Calu3 (cell line): ENCODE measurements around the gene LRRK1. TPM values are rescaled to one million over a fixed set of nuclear protein-coding genes. Genes with fewer than 3 reads are reported as not detected.

Experiments used
- BruUV-seq: library from RNA; stranded (reverse); fragments of 400-500 nt; replicated peaks from 2 replicates; lab custom pipeline; 2021; lab: Mats Ljungman, UMichigan
- CTCF ChIA-PET: fragments of 300-600 bp; sonication (Branson Sonifier 250); formaldehyde crosslinking; loops from one replicate; lab custom pipeline; 2022; ENCODE audit warnings: antibody characterized with exemption; lab: Charles Lee
- DNase-seq: peaks from one replicate; pipeline ENCODE4 v3.0.0; 2022
- H3K27ac Mint-ChIP-seq: one replicate; pipeline ENCODE4 v1.8.0; 2022; ENCODE audit warnings: mixed read lengths; ENCODE audit not compliant: unreplicated experiment
- H3K27me3 Mint-ChIP-seq: one replicate; pipeline ENCODE4 v1.8.0; 2022; ENCODE audit warnings: mixed read lengths; ENCODE audit not compliant: unreplicated experiment
- H3K36me3 Mint-ChIP-seq: one replicate; pipeline ENCODE4 v1.8.0; 2022; ENCODE audit warnings: mild to moderate bottlenecking, moderate library complexity, mixed read lengths; ENCODE audit not compliant: insufficient read depth, unreplicated experiment
- H3K4me1 Mint-ChIP-seq: one replicate; pipeline ENCODE4 v1.8.0; 2022; ENCODE audit warnings: mild to moderate bottlenecking, low read depth, mixed read lengths; ENCODE audit not compliant: unreplicated experiment
- H3K4me3 Mint-ChIP-seq: one replicate; pipeline ENCODE4 v1.8.0; 2022; ENCODE audit warnings: mild to moderate bottlenecking, low read depth, moderate library complexity, mixed read lengths; ENCODE audit not compliant: unreplicated experiment
- H3K9me3 Mint-ChIP-seq: one replicate; pipeline ENCODE4 v1.8.0; 2022; ENCODE audit warnings: low read depth, mixed read lengths; ENCODE audit not compliant: unreplicated experiment
- intact Hi-C: fragments of 100-400 bp; cut with micrococcal nuclease; formaldehyde crosslinking; loops from one replicate; pipeline ENCODE4 v1.10.0; 2022; ENCODE audit not compliant: unreplicated experiment
- total RNA-seq: library from RNA; stranded (reverse); gene quantifications from 2 replicates; pipeline ENCODE4 v1.2.3, GENCODE V29; 2022
- TF ChIP-seq, protein P1 (sequence below): fragments of 200-600 bp; IDR thresholded peaks from one replicate; pipeline ENCODE4 v1.8.0; 2022; ENCODE audit warnings: antibody characterized with exemption; ENCODE audit not compliant: unreplicated experiment

Gene LRRK1
- total RNA-seq, 1 experiment from 2014 or later: 21.3 TPM

DNA sequence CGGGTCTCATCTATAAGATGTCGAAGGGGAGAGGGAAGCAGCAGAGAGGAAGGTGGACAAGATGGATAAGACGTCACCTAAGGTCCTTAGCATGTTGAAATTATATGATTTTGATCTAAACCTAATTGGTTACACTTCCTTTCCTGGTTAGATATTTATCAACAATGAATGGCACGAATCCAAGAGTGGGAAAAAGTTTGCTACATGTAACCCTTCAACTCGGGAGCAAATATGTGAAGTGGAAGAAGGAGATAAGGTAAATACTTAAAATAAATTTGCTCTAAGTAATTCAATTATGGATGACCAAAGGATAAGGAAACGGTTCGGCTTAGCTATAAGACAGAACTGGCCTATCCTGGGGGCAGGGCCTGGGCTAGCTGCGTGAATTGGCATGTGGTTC, 34.0 kb upstream of the LRRK1 start:
- H3K27me3 Mint-ChIP-seq: no peaks in the 10 kb centered on the region
- BruUV-seq: no TSS peak
- H3K4me1 Mint-ChIP-seq: peaks cover 50% of the 10 kb centered on the region
- no peak for DNase-seq
- intact Hi-C loops: loop anchor here (2.0 kb wide), 1 partner anchor 172 kb away; no protein-coding TSS in a partner anchor
- H3K4me3 Mint-ChIP-seq: peak overlapping the region; percentile 79
- H3K9me3 Mint-ChIP-seq: no peaks in the 10 kb centered on the region
- peak overlapping the region; percentile 72 for H3K27ac Mint-ChIP-seq
- TF ChIP-seq, protein P1, sequence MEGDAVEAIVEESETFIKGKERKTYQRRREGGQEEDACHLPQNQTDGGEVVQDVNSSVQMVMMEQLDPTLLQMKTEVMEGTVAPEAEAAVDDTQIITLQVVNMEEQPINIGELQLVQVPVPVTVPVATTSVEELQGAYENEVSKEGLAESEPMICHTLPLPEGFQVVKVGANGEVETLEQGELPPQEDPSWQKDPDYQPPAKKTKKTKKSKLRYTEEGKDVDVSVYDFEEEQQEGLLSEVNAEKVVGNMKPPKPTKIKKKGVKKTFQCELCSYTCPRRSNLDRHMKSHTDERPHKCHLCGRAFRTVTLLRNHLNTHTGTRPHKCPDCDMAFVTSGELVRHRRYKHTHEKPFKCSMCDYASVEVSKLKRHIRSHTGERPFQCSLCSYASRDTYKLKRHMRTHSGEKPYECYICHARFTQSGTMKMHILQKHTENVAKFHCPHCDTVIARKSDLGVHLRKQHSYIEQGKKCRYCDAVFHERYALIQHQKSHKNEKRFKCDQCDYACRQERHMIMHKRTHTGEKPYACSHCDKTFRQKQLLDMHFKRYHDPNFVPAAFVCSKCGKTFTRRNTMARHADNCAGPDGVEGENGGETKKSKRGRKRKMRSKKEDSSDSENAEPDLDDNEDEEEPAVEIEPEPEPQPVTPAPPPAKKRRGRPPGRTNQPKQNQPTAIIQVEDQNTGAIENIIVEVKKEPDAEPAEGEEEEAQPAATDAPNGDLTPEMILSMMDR: no peak
- H3K36me3 Mint-ChIP-seq: peaks cover 99% of the 10 kb centered on the region
- CTCF ChIA-PET: interaction anchor here (0.6 kb wide), 1 partner anchor 271 kb away, joined by 5 read pairs; no protein-coding TSS in a partner anchor

DNA sequence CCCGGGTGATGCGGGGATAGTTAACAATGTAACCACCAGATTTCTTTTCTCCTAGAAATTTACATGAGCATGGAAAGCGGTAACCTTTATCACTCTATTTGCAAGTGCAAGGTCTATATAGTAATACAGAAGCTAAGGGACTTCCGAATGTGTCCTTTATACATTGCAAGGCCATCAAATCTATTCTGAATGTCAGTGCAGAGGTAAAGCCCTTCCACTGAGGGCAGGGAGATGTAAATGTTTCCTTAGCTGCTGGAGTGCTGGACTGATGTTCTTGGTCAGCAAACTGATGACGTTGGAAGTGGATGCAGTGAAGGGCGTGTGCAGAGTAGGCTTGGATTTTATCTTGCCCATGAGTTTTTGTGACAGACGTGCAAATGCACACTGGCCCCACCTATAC, 33.3 kb upstream of the LRRK1 start:
- Mint-ChIP-seq H3K4me3 (peak overlapping the region; percentile 79), H3K27me3 (no peaks in the 10 kb centered on the region), H3K4me1 (peaks cover 53% of the 10 kb centered on the region), H3K9me3 (no peaks in the 10 kb centered on the region), H3K36me3 (peaks cover 99% of the 10 kb centered on the region), H3K27ac (peak overlapping the region; percentile 72)
- intact Hi-C loops: loop anchor here (2.0 kb wide), 1 partner anchor 173 kb away; no protein-coding TSS in a partner anchor
- TF ChIP-seq, protein P1: no peak
- DNase-seq: no peak
- CTCF ChIA-PET: no interaction called here
- no TSS peak for BruUV-seq

DNA sequence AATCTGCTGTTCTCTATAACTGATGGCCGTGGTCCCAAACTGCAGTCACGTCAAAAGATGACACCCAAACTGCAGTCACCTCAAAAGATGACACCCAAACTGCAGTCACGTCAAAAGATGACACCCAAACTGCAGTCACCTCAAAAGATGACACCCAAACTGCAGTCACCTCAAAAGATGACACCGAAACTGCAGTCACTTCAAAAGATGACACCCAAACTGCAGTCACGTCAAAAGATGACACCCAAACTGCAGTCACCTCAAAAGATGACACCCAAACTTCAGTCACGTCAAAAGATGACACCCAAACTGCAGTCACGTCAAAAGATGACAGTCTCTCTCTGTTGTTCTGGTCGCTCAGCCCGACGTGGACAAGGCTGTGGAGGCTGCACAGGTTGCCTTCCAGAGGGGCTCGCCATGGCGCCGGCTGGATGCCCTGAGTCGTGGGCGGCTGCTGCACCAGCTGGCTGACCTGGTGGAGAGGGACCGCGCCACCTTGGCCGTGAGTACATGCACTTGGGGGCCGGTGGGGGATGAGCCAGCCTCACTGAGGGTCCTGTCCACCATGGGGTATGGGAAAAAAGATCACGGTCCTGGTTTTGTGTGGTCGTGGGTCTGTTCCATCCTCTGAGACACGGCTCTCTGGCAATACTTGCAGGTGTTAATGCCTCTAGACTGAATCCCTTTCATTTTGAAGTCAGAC, 31.8 kb upstream of the LRRK1 start:
- CTCF ChIA-PET: no interaction called here
- Mint-ChIP-seq H3K27ac (no peak overlapping the region), H3K9me3 (no peaks in the 10 kb centered on the region), H3K4me3 (no peak overlapping the region), H3K4me1 (peaks cover 53% of the 10 kb centered on the region), H3K36me3 (peaks cover 99% of the 10 kb centered on the region), H3K27me3 (no peaks in the 10 kb centered on the region)
- no peak for DNase-seq
- intact Hi-C loops: no loop called here
- TF ChIP-seq, protein P1: no peak
- BruUV-seq: no TSS peak

GRCh38 chr15:100889385-100890050, 29.6 kb upstream of the LRRK1 start:
- no TSS peak for BruUV-seq
- TF ChIP-seq, protein P1: no peak
- intact Hi-C loops: no loop called here
- H3K36me3 Mint-ChIP-seq: peaks cover 99% of the 10 kb centered on the region
- H3K27me3 Mint-ChIP-seq: no peaks in the 10 kb centered on the region
- peak overlapping the region; percentile 40 for H3K4me3 Mint-ChIP-seq
- H3K27ac Mint-ChIP-seq: peak overlapping the region; percentile 58
- H3K4me1 Mint-ChIP-seq: peaks cover 49% of the 10 kb centered on the region
- H3K9me3 Mint-ChIP-seq: no peaks in the 10 kb centered on the region
- CTCF ChIA-PET: interaction anchor here (0.6 to 1.0 kb wide), 3 partner anchors 17 to 118 kb away, joined by 3 to 4 read pairs (median 3); no protein-coding TSS in a partner anchor
- no peak for DNase-seq
